WTC11 (cell line): ENCODE results near the gene SPOCK1. TPM values are rescaled to one million over a fixed set of nuclear protein-coding genes. Genes with fewer than 3 reads are reported as not detected.

Source experiments
- ATAC-seq: fragments of 200-7000 bp; cut with Tn5 transposase; 2 replicates; pipeline ENCODE4 v1.10.0; 2021; ENCODE audit warnings: mild to moderate bottlenecking, moderate library complexity
- CTCF ChIA-PET: fragments of 300-600 bp; sonication (Branson Sonifier 250); formaldehyde crosslinking; loops from one replicate; lab custom pipeline; 2021; ENCODE audit warnings: antibody characterized with exemption; lab: Charles Lee
- POLR2A ChIA-PET: fragments of 350-600 bp; sonication (Branson Sonifier 250); formaldehyde crosslinking; loops from one replicate; lab custom pipeline; 2021; ENCODE audit warnings: antibody characterized with exemption; lab: Charles Lee
- DNase-seq: peaks from one replicate; pipeline ENCODE4 v3.0.0; 2021; ENCODE audit warnings: low spot score
- H3K27ac Mint-ChIP-seq: 2 replicates; pipeline ENCODE4 v1.8.0; 2021; ENCODE audit warnings: mixed read lengths
- H3K27me3 Mint-ChIP-seq: 2 replicates; pipeline ENCODE4 v1.8.0; 2021; ENCODE audit warnings: low read depth, mild to moderate bottlenecking, moderate library complexity, mixed read lengths
- H3K36me3 Mint-ChIP-seq: 2 replicates; pipeline ENCODE4 v1.8.0; 2021; ENCODE audit warnings: mixed read lengths
- H3K4me1 Mint-ChIP-seq: 2 replicates; pipeline ENCODE4 v1.8.0; 2022; ENCODE audit warnings: mixed read lengths
- H3K4me3 Mint-ChIP-seq: 2 replicates; pipeline ENCODE4 v1.8.0; 2021; ENCODE audit warnings: mild to moderate bottlenecking, moderate library complexity, mixed read lengths
- H3K9me3 Mint-ChIP-seq: 2 replicates; pipeline ENCODE4 v1.8.0; 2021; ENCODE audit warnings: mixed read lengths
- AFF4 ChIP-seq: sonication (generic); formaldehyde crosslinking; IDR thresholded peaks from 2 replicates; pipeline ENCODE4 v1.8.1; 2023; ENCODE audit warnings: mild to moderate bottlenecking, missing genetic modification reagents, borderline replicate concordance
- ARID4B ChIP-seq: sonication (generic); formaldehyde crosslinking; IDR thresholded peaks from 2 replicates; pipeline ENCODE4 v1.8.0; 2023; ENCODE audit warnings: missing genetic modification reagents, mild to moderate bottlenecking, borderline replicate concordance
- ATF1 ChIP-seq: sonication (generic); formaldehyde crosslinking; IDR thresholded peaks from 2 replicates; pipeline ENCODE4 v1.8.1; 2023; ENCODE audit warnings: mild to moderate bottlenecking, moderate library complexity, missing genetic modification reagents
- CBFB ChIP-seq: sonication (generic); formaldehyde crosslinking; IDR thresholded peaks from 2 replicates; pipeline ENCODE4 v1.8.1; 2022; ENCODE audit warnings: mild to moderate bottlenecking, low read depth, missing genetic modification reagents
- CREB1 ChIP-seq: sonication (generic); formaldehyde crosslinking; IDR thresholded peaks from 2 replicates; pipeline ENCODE4 v1.8.0; 2023; ENCODE audit warnings: mild to moderate bottlenecking, missing genetic modification reagents
- CREM ChIP-seq: sonication (generic); formaldehyde crosslinking; IDR thresholded peaks from 2 replicates; pipeline ENCODE4 v1.8.1; 2022; ENCODE audit warnings: mild to moderate bottlenecking, missing genetic modification reagents, moderate library complexity
- ESRRA ChIP-seq: sonication (generic); formaldehyde crosslinking; IDR thresholded peaks from 2 replicates; pipeline ENCODE4 v1.8.1; 2022; ENCODE audit warnings: mild to moderate bottlenecking, missing genetic modification reagents, borderline replicate concordance
- FOXJ3 ChIP-seq: sonication (generic); formaldehyde crosslinking; IDR thresholded peaks from 2 replicates; pipeline ENCODE4 v1.9.0; 2021; ENCODE audit warnings: missing genetic modification reagents, mild to moderate bottlenecking, borderline replicate concordance
- FOXK1 ChIP-seq: sonication (generic); formaldehyde crosslinking; IDR thresholded peaks from 2 replicates; pipeline ENCODE4 v1.8.0; 2022; ENCODE audit warnings: mild to moderate bottlenecking, moderate library complexity, missing genetic modification reagents
- IRF2 ChIP-seq: sonication (generic); formaldehyde crosslinking; IDR thresholded peaks from 2 replicates; pipeline ENCODE4 v1.8.0; 2022; ENCODE audit warnings: low read depth, missing genetic modification reagents, borderline replicate concordance
- JAZF1 ChIP-seq: fragments of 250-450 bp; sonication (Bioruptor Pico); IDR thresholded peaks from 2 replicates; pipeline ENCODE4 v1.9.0; 2021; ENCODE audit warnings: moderate library complexity, mild to moderate bottlenecking, inconsistent platforms
- JUN ChIP-seq: sonication (generic); formaldehyde crosslinking; IDR thresholded peaks from 2 replicates; pipeline ENCODE4 v1.8.0; 2023; ENCODE audit warnings: mild to moderate bottlenecking, missing genetic modification reagents
- MAX ChIP-seq: sonication (generic); formaldehyde crosslinking; IDR thresholded peaks from 2 replicates; pipeline ENCODE4 v1.8.0; 2022; ENCODE audit warnings: mild to moderate bottlenecking, missing genetic modification reagents
- MLX ChIP-seq: sonication (generic); formaldehyde crosslinking; IDR thresholded peaks from 2 replicates; pipeline ENCODE4 v1.8.1; 2023; ENCODE audit warnings: mild to moderate bottlenecking, missing genetic modification reagents, moderate library complexity
- NR2C2 ChIP-seq: sonication (generic); formaldehyde crosslinking; IDR thresholded peaks from 2 replicates; pipeline ENCODE4 v1.8.0; 2022; ENCODE audit warnings: mild to moderate bottlenecking, missing genetic modification reagents
- NR3C1 ChIP-seq: sonication (generic); formaldehyde crosslinking; conservative IDR thresholded peaks from 2 replicates; pipeline ENCODE4 v1.8.1; 2023; ENCODE audit warnings: low read depth, mild to moderate bottlenecking, missing genetic modification reagents
- RELA ChIP-seq: sonication (generic); formaldehyde crosslinking; IDR thresholded peaks from 2 replicates; pipeline ENCODE4 v1.8.1; 2022; ENCODE audit warnings: missing genetic modification reagents, mild to moderate bottlenecking, borderline replicate concordance
- SMAD3 ChIP-seq: sonication (generic); formaldehyde crosslinking; IDR thresholded peaks from 2 replicates; pipeline ENCODE4 v1.8.0; 2022; ENCODE audit warnings: missing genetic modification reagents, mild to moderate bottlenecking, borderline replicate concordance
- SOX15 ChIP-seq: fragments of 250-450 bp; sonication (Bioruptor Pico); IDR thresholded peaks from 2 replicates; pipeline ENCODE4 v1.9.0; 2021; ENCODE audit warnings: mild to moderate bottlenecking
- SP1 ChIP-seq: sonication (generic); formaldehyde crosslinking; conservative IDR thresholded peaks from 2 replicates; pipeline ENCODE4 v1.8.1; 2022; ENCODE audit warnings: missing genetic modification reagents
- TEAD4 ChIP-seq: sonication (generic); formaldehyde crosslinking; IDR thresholded peaks from 2 replicates; pipeline ENCODE4 v1.8.0; 2022; ENCODE audit warnings: mild to moderate bottlenecking, missing genetic modification reagents
- TP53 ChIP-seq: sonication (generic); formaldehyde crosslinking; IDR thresholded peaks from 2 replicates; pipeline ENCODE4 v1.8.1; 2023; ENCODE audit warnings: mild to moderate bottlenecking, missing genetic modification reagents
- ZBTB21 ChIP-seq: sonication (generic); formaldehyde crosslinking; IDR thresholded peaks from 2 replicates; pipeline ENCODE4 v1.8.1; 2023; ENCODE audit warnings: mild to moderate bottlenecking, missing genetic modification reagents, borderline replicate concordance
- ZMAT4 ChIP-seq: fragments of 250-450 bp; sonication (Bioruptor Pico); IDR thresholded peaks from 2 replicates; pipeline ENCODE4 v1.9.0; 2021; ENCODE audit warnings: mild to moderate bottlenecking
- ZNF423 ChIP-seq: fragments of 250-450 bp; sonication (Bioruptor Pico); IDR thresholded peaks from 2 replicates; pipeline ENCODE4 v2.1.2; 2022; ENCODE audit warnings: mild to moderate bottlenecking, moderate library complexity
- total RNA-seq: library from RNA; stranded (reverse); gene quantifications from 3 replicates; pipeline ENCODE4 v1.2.3, GENCODE V29; 2021

The SPOCK1 gene
- total RNA-seq, 1 experiment from 2014 or later, result 15.2 TPM

- no peak for TF ChIP-seq ATF1
- TF ChIP-seq ZMAT4 (CRISPR knock-in tag), result no peak
- no peak for TF ChIP-seq CREB1 (CRISPR knock-in tag)
- no peak for TF ChIP-seq JUN (CRISPR knock-in tag)
- no peak for TF ChIP-seq FOXK1
- TF ChIP-seq NR3C1, result no peak
- TF ChIP-seq, all 79 proteins: peak for 0
Measured at GRCh38 chr5:137090151-137090550, 409.0 kb downstream of the SPOCK1 start (continued).

- Mint-ChIP-seq H3K27ac (no peak overlapping the region), H3K27me3 (no peaks in the 10 kb centered on the region), H3K36me3 (no peaks in the 10 kb centered on the region)
- no peak for ATAC-seq
- ChIA-PET CTCF (interaction anchor here (1.1 to 4.7 kb wide), 4 partner anchors 10 to 285 kb away, joined by 4 to 31 read pairs (median 5); no protein-coding TSS in a partner anchor), POLR2A (no interaction called here)
- TF ChIP-seq CREM (CRISPR knock-in tag) (no peak), CBFB (CRISPR knock-in tag) (no peak), FOXJ3 (CRISPR knock-in tag) (no peak), ESRRA (no peak), NR2C2 (CRISPR knock-in tag) (no peak), SOX15 (CRISPR knock-in tag) (no peak), MLX (no peak), ZBTB21 (CRISPR knock-in tag) (no peak), CREB1 (CRISPR knock-in tag) (no peak), RELA (CRISPR knock-in tag) (no peak), ZNF423 (CRISPR knock-in tag) (no peak), NR3C1 (no peak)
- TF ChIP-seq, all 79 proteins: peak for 0
- Mint-ChIP-seq H3K4me3 (no peak overlapping the region), H3K9me3 (peaks cover 8% of the 10 kb centered on the region), H3K4me1 (peaks cover 63% of the 10 kb centered on the region)
- no peak for DNase-seq
Measured at GRCh38 chr5:137088175-137088574, 411.0 kb downstream of the SPOCK1 start.

- ChIA-PET POLR2A (interaction anchor here (0.7 kb wide), 1 partner anchor 9 kb away, joined by 3 read pairs; no protein-coding TSS in a partner anchor), CTCF (interaction anchor here (1.4 to 4.7 kb wide), 2 partner anchors 11 to 258 kb away, joined by 4 to 31 read pairs; no protein-coding TSS in a partner anchor)
- H3K4me1 Mint-ChIP-seq, result peaks cover 48% of the 10 kb centered on the region
- DNase-seq, result no peak
- no peak overlapping the region for H3K27ac Mint-ChIP-seq
- H3K4me3 Mint-ChIP-seq, result no peak overlapping the region
- peak; percentile 57 for ATAC-seq
- H3K27me3 Mint-ChIP-seq, result no peaks in the 10 kb centered on the region
- peaks cover 8% of the 10 kb centered on the region for H3K9me3 Mint-ChIP-seq
- no peaks in the 10 kb centered on the region for H3K36me3 Mint-ChIP-seq
- TF ChIP-seq AFF4 (CRISPR knock-in tag) (no peak), SMAD3 (CRISPR knock-in tag) (no peak), TP53 (CRISPR knock-in tag) (no peak), ATF1 (no peak), MLX (no peak), NR2C2 (CRISPR knock-in tag) (no peak), IRF2 (CRISPR knock-in tag) (no peak), MAX (CRISPR knock-in tag) (no peak), ARID4B (CRISPR knock-in tag) (no peak), ESRRA (no peak), TEAD4 (CRISPR knock-in tag) (no peak), JAZF1 (CRISPR knock-in tag) (no peak), SP1 (no peak)
Measured at GRCh38 chr5:137086342-137086741, 412.8 kb downstream of the SPOCK1 start.
